Fibroblast of lung (primary cell): ENCODE data around the gene C10orf67. TPM values are rescaled to one million over a fixed set of nuclear protein-coding genes. Genes with fewer than 3 reads are reported as not detected.

Source experiments
- DNase-seq, 2 donors: peaks; one replicate each; pipeline versions ENCODE4 v3.0.0 to v3.0.0-alpha.2; 2010; ENCODE audit warnings: low read depth in 2 of 2
- H2AFZ ChIP-seq: 2 replicates; pipeline ENCODE4 v1.5.1; 2012; ENCODE audit warnings: low read length, control low read depth, inconsistent platforms
- H3K27ac ChIP-seq: 2 replicates; pipeline ENCODE4 v1.5.1; 2011; ENCODE audit warnings: low read length, control low read depth; ENCODE audit not compliant: insufficient read depth
- H3K27me3 ChIP-seq: 2 replicates; pipeline ENCODE4 v1.5.1; 2011; ENCODE audit warnings: mild to moderate bottlenecking, low read length; ENCODE audit not compliant: control insufficient read depth, insufficient read depth
- H3K36me3 ChIP-seq: 2 replicates; pipeline ENCODE4 v1.5.1; 2011; ENCODE audit warnings: low read length; ENCODE audit not compliant: control insufficient read depth, insufficient read depth
- H3K4me1 ChIP-seq: 2 replicates; pipeline ENCODE4 v1.5.1; 2011; ENCODE audit warnings: low read length; ENCODE audit not compliant: control insufficient read depth, insufficient read depth; ENCODE audit errors: extremely low read depth
- H3K4me2 ChIP-seq: 2 replicates; pipeline ENCODE4 v1.5.1; 2011; ENCODE audit warnings: low read length, control low read depth; ENCODE audit not compliant: insufficient read depth; ENCODE audit errors: extremely low read depth
- H3K4me3 ChIP-seq, 4 experiments: fragments of 200-600 bp in 1 of 4; sonication (generic) in 1 of 4; replicated peaks in 1 of 4; 2 replicates each; pipeline ENCODE4 v1.5.1; 2011 to 2016; ENCODE audit warnings: low read length in 4 of 4, low read depth in 3 of 4, mild to moderate bottlenecking in 3 of 4, control low read depth in 2 of 4, inconsistent platforms in 1 of 4, mixed read lengths in 1 of 4; ENCODE audit not compliant: insufficient read depth in 1 of 4; ENCODE audit errors: control extremely low read depth in 1 of 4
- H3K79me2 ChIP-seq: 2 replicates; pipeline ENCODE4 v1.5.1; 2012; ENCODE audit warnings: mild to moderate bottlenecking, low read length, inconsistent platforms; ENCODE audit not compliant: control insufficient read depth, insufficient read depth
- H3K9ac ChIP-seq: 2 replicates; pipeline ENCODE4 v1.5.1; 2011; ENCODE audit warnings: mild to moderate bottlenecking, low read length, control low read depth; ENCODE audit not compliant: insufficient read depth
- H3K9me3 ChIP-seq: 2 replicates; pipeline ENCODE4 v1.5.1; 2012; ENCODE audit warnings: low read depth, low read length; ENCODE audit not compliant: control insufficient read depth, insufficient read depth
- H4K20me1 ChIP-seq: 2 replicates; pipeline ENCODE4 v1.5.1; 2011; ENCODE audit warnings: low read length; ENCODE audit not compliant: control insufficient read depth, insufficient read depth; ENCODE audit errors: extremely low read depth
- CTCF ChIP-seq, 2 donors: IDR thresholded peaks in 1 of 2; conservative IDR thresholded peaks in 1 of 2; 1 replicate in 1 of 2; 2 replicates in 1 of 2; pipeline ENCODE4 v1.5.1; 2011 to 2012; ENCODE audit warnings: low read length in 2 of 2, control low read depth in 1 of 2, inconsistent platforms in 1 of 2, low read depth in 1 of 2, mild to moderate bottlenecking in 1 of 2
- EZH2 ChIP-seq: IDR thresholded peaks from 2 replicates; pipeline ENCODE4 v1.5.1; 2012; ENCODE audit warnings: low read length, control low read depth, mild to moderate bottlenecking; ENCODE audit errors: missing control alignments
- polyA plus RNA-seq, 2 donors: library from polyadenylated mRNA; depleted of rRNA in 1 of 2; stranded (reverse) in 1 of 2; unstranded in 1 of 2; fragments of >200 nt; gene quantifications; 2 replicates each; pipeline ENCODE4 v1.2.1, GENCODE V29; 2011 to 2012; ENCODE audit warnings: missing spikeins in 1 of 2
- total RNA-seq: library from RNA; depleted of rRNA; stranded (reverse); fragments of >200 nt; gene quantifications from 2 replicates; pipeline ENCODE4 v1.2.1, GENCODE V29; 2014

Gene C10orf67
- total and polyA plus RNA-seq, 2 donors (not counting 1 experiment from before 2014, with no cell fraction given), result under 0.01 to 0.16 TPM

DNA sequence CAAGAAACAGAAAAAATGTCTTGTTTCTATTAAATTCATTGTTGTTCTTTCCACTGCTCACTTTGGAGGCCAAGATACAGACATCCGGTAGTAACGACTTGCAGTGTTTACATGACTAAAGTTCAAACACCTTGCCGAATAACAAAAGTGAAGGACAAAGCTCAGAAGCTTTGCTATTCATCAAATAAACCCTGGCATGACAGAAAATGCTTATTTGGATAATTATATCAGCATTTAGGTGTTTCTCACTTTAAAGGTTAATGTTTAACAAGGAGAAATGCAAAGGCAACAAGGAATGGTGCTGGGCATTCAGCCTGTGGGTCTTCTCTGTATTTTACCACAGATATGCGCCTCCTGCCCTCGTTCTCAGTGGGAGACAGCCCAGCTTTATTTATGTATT, 157.9 kb downstream of the C10orf67 start:
- DNase-seq, result no peak
- Histone ChIP-seq H3K4me1 (no peaks in the 10 kb centered on the region), H3K9ac (no peak overlapping the region), H2AFZ (no peak overlapping the region), H3K4me2 (no peak overlapping the region), H4K20me1 (no peaks in the 10 kb centered on the region), H3K4me3 (no peak overlapping the region), H3K36me3 (no peaks in the 10 kb centered on the region), H3K79me2 (no peaks in the 10 kb centered on the region), H3K27me3 (peaks cover 11% of the 10 kb centered on the region), H3K27ac (no peak overlapping the region), H3K9me3 (no peaks in the 10 kb centered on the region)
- TF ChIP-seq EZH2 (no peak), CTCF (conservative IDR thresholded peaks at IDR 0.05 in 1 of 2, IDR thresholded peaks at IDR 0.05 in 1 of 2; ENCODE audit: low read depth in 1 of 2, low read length in 2 of 2) (no peak)

DNA sequence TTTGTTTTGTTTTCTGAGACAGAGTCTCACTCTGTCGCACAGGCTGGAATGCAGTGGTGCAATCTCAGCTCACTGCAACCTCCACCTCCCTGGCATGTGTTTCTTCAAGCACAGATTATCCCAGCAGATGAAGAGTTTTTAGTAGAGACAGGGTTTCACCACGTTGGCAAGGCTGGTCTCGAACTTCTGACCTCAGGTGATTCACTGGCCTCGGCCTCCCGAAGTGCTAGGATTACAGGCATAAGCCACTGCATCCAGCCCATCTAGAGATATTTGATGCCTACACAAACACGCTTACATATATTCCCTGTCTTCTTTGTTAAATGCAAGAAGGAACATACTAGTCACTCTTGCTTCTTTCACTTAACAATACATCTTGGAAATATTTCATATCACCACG, 158.4 kb downstream of the C10orf67 start:
- H3K79me2 ChIP-seq, result no peaks in the 10 kb centered on the region
- H4K20me1 ChIP-seq, result no peaks in the 10 kb centered on the region
- H3K4me2 ChIP-seq, result no peak overlapping the region
- TF ChIP-seq EZH2, result no peak
- no peak for TF ChIP-seq CTCF (conservative IDR thresholded peaks at IDR 0.05 in 1 of 2, IDR thresholded peaks at IDR 0.05 in 1 of 2; ENCODE audit: low read depth in 1 of 2, low read length in 2 of 2)
- H3K4me3 ChIP-seq, result no peak overlapping the region
- no peaks in the 10 kb centered on the region for H3K9me3 ChIP-seq
- no peak overlapping the region for H3K9ac ChIP-seq
- peaks cover 6% of the 10 kb centered on the region for H3K27me3 ChIP-seq
- no peaks in the 10 kb centered on the region for H3K36me3 ChIP-seq
- no peaks in the 10 kb centered on the region for H3K4me1 ChIP-seq
- no peak for DNase-seq
- H3K27ac ChIP-seq, result no peak overlapping the region
- no peak overlapping the region for H2AFZ ChIP-seq

- peaks cover 17% of the 10 kb centered on the region for H3K27me3 ChIP-seq
- H3K4me2 ChIP-seq, result no peak overlapping the region
- no peaks in the 10 kb centered on the region for H3K36me3 ChIP-seq
- no peaks in the 10 kb centered on the region for H4K20me1 ChIP-seq
- TF ChIP-seq EZH2 (no peak), CTCF (conservative IDR thresholded peaks at IDR 0.05 in 1 of 2, IDR thresholded peaks at IDR 0.05 in 1 of 2; ENCODE audit: low read depth in 1 of 2, low read length in 2 of 2) (no peak)
- no peaks in the 10 kb centered on the region for H3K79me2 ChIP-seq
- no peak overlapping the region for H3K9ac ChIP-seq
- H3K27ac ChIP-seq, result no peak overlapping the region
- no peak for DNase-seq
- H3K9me3 ChIP-seq, result no peaks in the 10 kb centered on the region
- no peak overlapping the region for H3K4me3 ChIP-seq
- no peaks in the 10 kb centered on the region for H3K4me1 ChIP-seq
- no peak overlapping the region for H2AFZ ChIP-seq
Measured at GRCh38 chr10:23174977-23175512, 169.6 kb downstream of the C10orf67 start.
